SU-DHL-6 (cell line): ENCODE measurements around the gene OPN3.

ENCODE experiments used
- CTCF ChIP-seq: fragments of 200-600 bp; sonication (generic); IDR thresholded peaks from one replicate; pipeline ENCODE4 v1.5.1; 2017; ENCODE audit warnings: antibody characterized with exemption, mild to moderate bottlenecking, low read length, moderate library complexity; ENCODE audit not compliant: insufficient read depth, poor library complexity, severe bottlenecking
- EZH2phosphoT487 ChIP-seq: fragments of 200-600 bp; sonication (generic), shearing (Covaris generic); conservative IDR thresholded peaks from 2 replicates; pipeline ENCODE4 v1.6.1; 2018; ENCODE audit warnings: mild to moderate bottlenecking, antibody characterized with exemption, low read length, moderate library complexity, mixed read lengths

GRCh38 chr1:241652012-241652411, 11.8 kb upstream of the OPN3 start, which contains the start of gene WDR64:
- TF ChIP-seq CTCF: no peak
- TF ChIP-seq EZH2phosphoT487: no peak
